ENCODE measurements around the gene CAPN12.

Gene CAPN12

GRCh38 chr19:38723990-38724854 is 20.1 kb downstream of the CAPN12 start:
- DNase-seq: no peak

- DNase-seq: no peak
Measured at GRCh38 chr19:38723606-38723965, 20.7 kb downstream of the CAPN12 start.

GRCh38 chr19:38722947-38723605 is 21.2 kb downstream of the CAPN12 start:
- no peak for DNase-seq

- no peak for DNase-seq
Measured at GRCh38 chr19:38721979-38722773, 22.1 kb downstream of the CAPN12 start.

GRCh38 chr19:38721496-38721895 is 22.8 kb downstream of the CAPN12 start:
- DNase-seq: no peak

- no peak for DNase-seq
Measured at GRCh38 chr19:38720559-38721236, 23.6 kb downstream of the CAPN12 start.

GRCh38 chr19:38719761-38720558 is 24.3 kb downstream of the CAPN12 start:
- DNase-seq: no peak

- DNase-seq: no peak
Measured at GRCh38 chr19:38718747-38719543, 25.3 kb downstream of the CAPN12 start.

- no peak for DNase-seq
Measured at GRCh38 chr19:38717855-38718254, 26.4 kb downstream of the CAPN12 start.

- no peak for DNase-seq
Measured at GRCh38 chr19:38717051-38717450, 27.2 kb downstream of the CAPN12 start.

- no peak for DNase-seq
Measured at GRCh38 chr19:38715555-38715954, 28.7 kb downstream of the CAPN12 start.

- DNase-seq: no peak
Measured at GRCh38 chr19:38714354-38714778, 29.9 kb downstream of the CAPN12 start.

- DNase-seq: no peak
Measured at GRCh38 chr19:38713865-38714264, 30.4 kb downstream of the CAPN12 start.

- no peak for DNase-seq
Measured at GRCh38 chr19:38713227-38713649, 31.0 kb downstream of the CAPN12 start.

GRCh38 chr19:38712161-38712748 is 32.0 kb downstream of the CAPN12 start:
- no peak for DNase-seq

GRCh38 chr19:38711726-38712153 is 32.5 kb downstream of the CAPN12 start:
- DNase-seq: peak; percentile 65

GRCh38 chr19:38710928-38711725 is 33.1 kb downstream of the CAPN12 start:
- no peak for DNase-seq

GRCh38 chr19:38710416-38710702 is 33.9 kb downstream of the CAPN12 start:
- no peak for DNase-seq

- DNase-seq: no peak
Measured at GRCh38 chr19:38709671-38710415, 34.4 kb downstream of the CAPN12 start.
